Stimulated activated CD4-positive, alpha-beta T cell treated with anti-CD3 and anti-CD28 coated beads, Interleukin-1b, Interleukin-23, amount 100 ng/mL, for 48 hours (primary cell): Measurements from ENCODE around the gene TRMT1.
A peak's percentile ranks its signal among the peaks of the same experiment; 100 is the strongest.

Experiments
- DNase-seq: peaks from one replicate; pipeline ENCODE4 v3.0.0-alpha.2; 2020

The TRMT1 gene

DNA sequence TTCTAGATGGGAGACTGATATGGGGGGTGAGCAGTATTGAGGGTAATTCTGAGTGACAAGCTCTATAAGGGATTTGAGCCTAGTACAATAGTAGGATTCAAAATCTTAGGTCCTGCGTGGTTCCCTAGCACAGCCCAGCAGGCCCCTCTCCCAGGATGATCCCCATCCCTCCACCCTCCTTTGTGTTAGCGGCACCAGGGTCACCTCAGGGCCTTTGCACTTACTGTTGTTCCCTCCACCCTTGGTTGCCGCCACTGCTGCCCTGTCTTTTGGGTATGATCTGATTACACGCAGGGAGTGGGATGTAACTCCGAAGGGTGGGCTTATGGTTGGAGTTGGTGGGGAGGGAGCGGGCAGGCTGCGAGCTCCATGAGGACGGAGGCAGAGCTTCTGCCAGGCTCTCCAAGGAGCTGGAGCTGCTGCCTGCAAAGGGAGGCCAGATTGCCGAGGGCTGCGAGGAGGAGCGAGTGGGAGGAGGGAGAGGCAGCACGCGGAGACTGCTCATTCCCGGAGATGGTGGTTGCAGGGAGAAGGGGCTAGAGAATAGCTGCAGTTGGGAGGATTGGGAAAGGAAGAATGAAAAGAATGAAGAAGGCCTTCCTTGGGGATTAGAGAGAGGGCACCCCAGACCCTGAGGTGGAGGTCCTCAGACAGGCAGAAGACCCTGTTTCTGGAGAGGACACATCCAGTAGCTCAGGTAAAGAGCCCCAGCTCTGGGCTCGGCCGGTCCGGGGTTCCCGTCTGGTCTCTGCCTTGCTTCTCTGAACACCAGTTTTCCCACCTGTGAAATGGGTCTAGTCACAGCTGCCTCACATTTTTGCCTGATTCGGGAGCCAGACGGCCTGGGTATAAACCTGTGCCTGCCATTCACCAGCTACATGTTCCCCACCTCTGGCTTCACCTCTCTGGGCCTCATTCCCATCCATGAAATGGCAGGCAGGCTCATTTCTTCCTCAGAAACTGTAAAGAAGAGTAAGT is 6.7 kb upstream of the TRMT1 start:
- DNase-seq, result no peak

- DNase-seq, result no peak
These were observed 5.8 kb upstream of the TRMT1 start for GRCh38 chr19:13122275-13122878.

- no peak for DNase-seq
These were observed 5.2 kb upstream of the TRMT1 start for GRCh38 chr19:13121551-13122274.

- DNase-seq, result no peak
These were observed 4.3 kb upstream of the TRMT1 start for GRCh38 chr19:13120817-13121216.

DNA sequence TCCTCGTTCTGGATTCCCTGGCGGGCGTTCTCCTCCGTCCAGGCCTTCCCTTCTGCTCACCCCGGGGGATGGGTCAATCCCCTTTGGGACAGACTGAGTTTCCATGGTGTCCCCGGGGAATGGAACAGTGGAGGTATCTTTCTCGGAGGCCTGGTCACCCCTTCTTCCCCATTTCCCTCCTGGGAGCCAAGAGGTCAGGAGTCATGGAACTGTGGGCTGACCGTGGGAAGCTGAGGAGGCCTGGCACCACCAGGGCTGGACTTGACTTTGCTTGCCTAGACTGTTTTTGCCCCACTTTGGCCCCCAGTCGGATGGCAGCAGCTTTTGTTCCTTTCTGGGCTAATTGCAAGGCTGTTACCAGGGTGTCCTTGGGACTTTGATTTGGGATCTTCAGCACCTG is 3.5 kb upstream of the TRMT1 start:
- DNase-seq, result no peak

- DNase-seq, result no peak
These were observed 3.1 kb upstream of the TRMT1 start for GRCh38 chr19:13119627-13120026.

DNA sequence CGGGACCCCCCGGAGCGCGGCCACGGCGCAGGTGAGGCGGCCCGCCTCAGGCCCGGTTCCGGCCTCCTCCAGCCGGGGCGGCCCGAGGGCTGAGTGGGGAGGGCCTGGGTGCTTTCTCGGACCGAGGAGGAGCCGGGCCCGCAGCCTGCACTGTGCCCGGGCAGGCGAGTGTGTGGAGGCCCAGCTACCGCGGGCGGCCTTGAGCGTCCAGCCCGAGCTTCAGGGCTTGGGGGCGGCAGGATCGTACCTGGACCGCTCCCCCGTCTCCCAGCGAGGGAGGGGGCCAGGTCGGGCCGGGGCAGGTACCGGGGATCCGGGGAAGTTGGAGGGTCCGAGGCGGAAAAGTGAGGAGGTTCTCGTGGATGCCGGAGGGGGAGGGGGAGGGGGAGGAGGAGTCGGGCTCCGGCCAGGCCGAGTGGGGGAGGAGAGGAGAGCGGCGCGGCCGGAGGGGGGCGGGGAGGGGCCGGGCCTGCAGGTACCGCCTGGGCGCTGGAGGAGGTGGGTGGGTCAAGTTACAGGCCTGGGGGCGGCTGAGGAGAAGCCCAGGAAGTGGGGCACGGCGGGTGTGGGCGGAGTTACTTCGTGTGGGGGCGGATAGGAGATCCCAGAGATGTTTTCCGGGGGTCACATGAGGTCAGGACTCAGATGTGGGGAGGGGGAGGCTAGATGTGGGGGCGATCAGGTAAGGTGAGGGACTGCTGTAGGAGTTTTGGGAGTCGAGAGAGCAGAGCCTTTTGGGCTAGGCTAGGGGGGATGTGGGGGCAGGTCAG is 2.1 kb upstream of the TRMT1 start:
- DNase-seq, result peak; percentile 43

DNA sequence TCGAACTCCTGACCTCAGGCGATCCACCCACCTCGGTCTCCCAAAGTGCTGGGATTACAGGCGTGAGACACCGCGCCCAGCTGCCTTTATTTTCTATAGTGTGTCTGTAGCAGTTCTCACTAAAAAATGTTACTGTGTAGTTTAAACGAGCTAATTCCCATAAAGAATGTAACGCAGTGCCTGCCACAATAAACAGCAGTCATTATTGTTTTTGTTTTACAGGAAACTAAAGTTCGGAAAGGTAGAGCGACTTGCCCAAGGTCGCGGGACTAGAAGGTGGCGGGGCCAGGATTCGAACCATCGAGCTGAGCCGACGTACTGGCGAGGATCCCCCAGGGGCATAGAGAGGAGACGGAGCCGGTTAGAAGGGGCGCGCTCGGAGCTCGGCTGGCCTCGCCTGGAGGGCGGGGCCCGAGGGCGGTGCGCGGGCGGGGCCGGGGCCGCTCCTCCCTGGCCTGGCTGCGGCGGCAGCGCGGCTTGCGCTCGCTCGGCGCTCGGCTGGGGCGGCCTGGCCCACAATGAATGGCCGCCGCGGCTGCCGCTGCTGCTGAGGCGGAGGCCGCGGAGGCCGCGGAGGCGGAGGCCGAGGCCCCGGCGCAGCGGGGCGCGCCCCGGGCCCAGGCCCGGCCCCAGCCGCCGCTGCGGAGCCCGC is 1.4 kb upstream of the TRMT1 start, which contains the start of gene NACC1:
TSS of gene NACC1 (plus strand) at position 493 of the 652 bp plus-strand sequence. CDS start 16,944 bp downstream, outside the sequence.
- DNase-seq, result peak; percentile 92

- no peak for DNase-seq
These were observed 734 bp upstream of the TRMT1 start for GRCh38 chr19:13117176-13117771.

- no peak for DNase-seq
These were observed 631 bp downstream of the TRMT1 start for GRCh38 chr19:13115936-13116281.

DNA sequence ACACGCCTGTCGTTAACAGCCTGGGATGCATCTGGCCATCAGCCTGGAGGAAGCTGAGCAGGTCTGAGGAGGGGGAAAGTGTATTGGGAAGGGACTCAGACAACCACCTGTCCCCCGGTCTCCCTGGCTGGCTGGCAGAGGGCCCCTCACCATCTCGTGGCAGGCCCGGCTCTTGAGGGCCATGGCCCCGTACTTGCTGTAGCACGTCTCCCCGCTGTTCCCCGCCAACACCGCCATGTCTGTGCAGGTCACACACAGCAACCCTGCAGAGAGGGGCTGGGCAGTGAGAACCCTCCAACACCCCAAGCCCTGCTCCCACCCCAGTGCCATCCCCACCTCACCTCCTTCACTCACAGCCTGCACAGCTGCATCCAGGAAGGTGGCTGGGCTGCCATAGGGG is 4.0 kb downstream of the TRMT1 start:
- no peak for DNase-seq

- no peak for DNase-seq
These were observed 6.4 kb downstream of the TRMT1 start for GRCh38 chr19:13110099-13110610.

DNA sequence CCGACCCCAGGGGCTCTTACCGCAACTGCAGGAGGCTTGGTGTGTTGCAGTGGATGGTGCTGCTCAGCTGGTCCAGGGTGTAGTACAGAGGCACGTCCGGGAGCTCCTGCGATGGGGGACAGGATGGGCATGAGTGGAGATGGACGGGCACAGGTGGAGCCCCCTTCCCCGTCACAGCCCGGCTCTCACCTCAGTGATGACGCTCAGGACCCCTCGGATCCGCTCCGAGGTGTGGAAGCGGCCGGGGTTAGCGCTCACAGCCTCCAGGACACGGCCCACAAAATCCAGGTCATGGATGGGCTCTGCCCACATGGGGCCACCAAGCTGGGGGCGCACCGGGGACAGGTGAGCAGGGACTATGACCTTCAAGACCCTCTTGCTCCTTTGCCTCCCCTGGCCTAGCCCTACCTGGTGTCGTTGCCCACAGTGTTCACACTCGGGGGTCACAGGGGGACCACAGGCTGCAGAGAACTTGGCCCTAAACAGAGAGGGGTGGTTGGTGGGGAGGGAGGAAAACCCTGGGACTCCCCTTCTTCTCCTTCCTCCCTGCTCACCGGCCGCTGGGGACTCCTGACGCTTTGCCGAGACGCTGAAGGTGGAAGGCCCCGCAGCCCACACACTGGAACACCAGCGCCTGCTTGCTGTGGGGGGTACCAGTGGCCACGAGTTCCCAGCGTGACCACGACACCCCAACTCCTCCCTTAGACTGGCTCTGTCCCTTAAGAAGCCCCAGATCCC is 7.0 kb downstream of the TRMT1 start:
- DNase-seq, result no peak

- peak; percentile 36 for DNase-seq
These were observed 11.5 kb downstream of the TRMT1 start for GRCh38 chr19:13104848-13105711.

- DNase-seq, result peak; percentile 64
These were observed 12.1 kb downstream of the TRMT1 start for GRCh38 chr19:13104360-13104847.

DNA sequence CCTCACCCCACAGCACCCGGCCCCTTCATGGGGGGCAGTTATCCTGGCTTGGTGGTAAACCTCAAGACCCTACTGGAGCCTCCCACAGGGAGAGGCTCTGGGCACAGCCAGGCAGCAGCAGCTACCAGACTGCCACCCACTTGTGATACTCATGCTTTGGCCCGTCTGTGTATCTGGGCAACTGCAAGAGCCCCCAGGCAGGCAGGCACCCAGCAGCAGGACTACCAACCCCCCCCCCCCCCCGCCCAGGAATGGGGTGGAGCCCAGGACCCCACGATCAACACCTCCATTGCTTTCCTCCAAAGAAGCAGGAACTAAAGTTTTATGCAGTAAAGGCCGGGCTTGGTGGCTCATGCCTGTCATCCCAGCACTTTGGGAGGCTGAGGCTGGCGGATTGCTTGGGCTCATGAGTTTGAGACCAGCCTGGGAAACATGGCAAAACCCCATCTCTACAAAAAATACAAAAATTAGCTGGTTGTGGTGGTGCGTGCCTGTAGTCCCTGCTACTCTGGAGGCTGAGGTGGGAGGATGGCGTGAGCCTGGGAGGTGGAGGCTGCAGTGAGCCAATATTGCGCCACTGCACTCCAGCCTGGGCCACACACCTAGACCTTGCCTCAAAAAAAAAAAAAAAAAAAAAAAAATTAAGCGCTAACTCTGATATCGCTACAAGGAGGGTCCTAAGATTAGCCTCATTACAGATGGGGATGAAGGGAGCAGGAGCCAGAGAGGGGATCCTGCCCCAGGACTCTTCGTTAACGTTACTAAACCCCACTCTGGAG is 12.8 kb downstream of the TRMT1 start:
- DNase-seq, result no peak

- DNase-seq, result peak; percentile 25
These were observed 13.6 kb downstream of the TRMT1 start, which contains the start of gene LYL1 for GRCh38 chr19:13102666-13103580. Gene LYL1 (minus strand): TSS chr19:13102858. CDS start chr19:13101171, 1,687 bp downstream.

- no peak for DNase-seq
These were observed 14.2 kb downstream of the TRMT1 start for GRCh38 chr19:13102416-13102665.
